Hepatocyte (in vitro differentiated cells): Measurements from ENCODE around the gene OSBPL5. TPM values are rescaled to one million over a fixed set of nuclear protein-coding genes. Genes with fewer than 3 reads are reported as not detected.

Experiments used
- DNase-seq: peaks from one replicate; pipeline ENCODE4 v3.0.0-alpha.2; 2016; ENCODE audit warnings: low spot score
- H2AFZ ChIP-seq: fragments of 200-600 bp; sonication (generic); 2 replicates; pipeline ENCODE4 v1.6.0; 2016; ENCODE audit warnings: antibody characterized with exemption, mild to moderate bottlenecking
- H3K27ac ChIP-seq: fragments of 200-600 bp; sonication (generic); 2 replicates; pipeline ENCODE4 v1.5.1; 2016; ENCODE audit warnings: mild to moderate bottlenecking
- H3K27me3 ChIP-seq: fragments of 200-600 bp; sonication (generic); 2 replicates; pipeline ENCODE4 v1.6.1; 2016
- H3K36me3 ChIP-seq: fragments of 200-600 bp; sonication (generic); replicated peaks from 2 replicates; pipeline ENCODE4 v1.5.1; 2016; ENCODE audit warnings: low read depth; ENCODE audit not compliant: insufficient read depth
- H3K4me1 ChIP-seq: fragments of 200-600 bp; sonication (generic); 2 replicates; pipeline ENCODE4 v1.5.1; 2016; ENCODE audit warnings: mild to moderate bottlenecking, moderate library complexity; ENCODE audit not compliant: insufficient read depth
- H3K4me2 ChIP-seq: fragments of 200-600 bp; sonication (generic); 2 replicates; pipeline ENCODE4 v1.6.0; 2016
- H3K4me3 ChIP-seq: fragments of 200-600 bp; sonication (generic); 2 replicates; pipeline ENCODE4 v1.5.1; 2016; ENCODE audit warnings: mild to moderate bottlenecking
- H3K79me2 ChIP-seq: fragments of 200-600 bp; sonication (generic); 2 replicates; pipeline ENCODE4 v1.6.0; 2017; ENCODE audit warnings: mild to moderate bottlenecking
- H3K9me2 ChIP-seq: fragments of 200-600 bp; sonication (generic); replicated peaks from 2 replicates; pipeline ENCODE4 v1.6.0; 2017; ENCODE audit warnings: mild to moderate bottlenecking; ENCODE audit not compliant: insufficient read depth
- H3K9me3 ChIP-seq: fragments of 200-600 bp; sonication (generic); 2 replicates; pipeline ENCODE4 v1.5.1; 2016; ENCODE audit warnings: low read depth, mild to moderate bottlenecking
- H4K20me1 ChIP-seq: fragments of 200-600 bp; sonication (generic); 2 replicates; pipeline ENCODE4 v1.6.0; 2016; ENCODE audit warnings: mild to moderate bottlenecking; ENCODE audit not compliant: insufficient read depth, poor library complexity, severe bottlenecking
- EZH2 ChIP-seq: fragments of 200-600 bp; sonication (generic); IDR thresholded peaks from 2 replicates; pipeline ENCODE4 v1.6.1; 2016; ENCODE audit warnings: antibody characterized with exemption, mild to moderate bottlenecking, borderline replicate concordance
- EZH2phosphoT487 ChIP-seq: fragments of 200-600 bp; sonication (generic); IDR thresholded peaks from one replicate; pipeline ENCODE4 v1.6.1; 2018; ENCODE audit warnings: antibody characterized with exemption, mild to moderate bottlenecking, low read depth, moderate library complexity; ENCODE audit not compliant: unreplicated experiment, severe bottlenecking
- WGBS: methylation state at CpG from one replicate; pipeline ENCODE4 v1.1.6; 2016; ENCODE audit warnings: low lambda C conversion rate; ENCODE audit errors: missing lambda C conversion rate; 5-methylcytosine and 5-hydroxymethylcytosine counted together
- polyA plus RNA-seq: library from polyadenylated mRNA; unstranded; fragments of >200 nt; fragmentation: Nextera tagmentation; extraction: Ambion mirVana; gene quantifications from 2 replicates; pipeline ENCODE4 v1.2.1, GENCODE V29; 2016
- total RNA-seq: library from RNA; depleted of rRNA; stranded (reverse); fragments of >200 nt; gene quantifications from 2 replicates; pipeline ENCODE4 v1.2.3, GENCODE V29; 2014
- TF ChIP-seq, protein P1 (sequence below): fragments of 200-600 bp; sonication (generic); IDR thresholded peaks from 2 replicates; pipeline ENCODE4 v1.5.1; 2016; ENCODE audit warnings: antibody characterized with exemption, mild to moderate bottlenecking; ENCODE audit not compliant: poor library complexity

The OSBPL5 gene
- total and polyA plus RNA-seq, 2 experiments from 2014 or later: 9.0 to 12.5 TPM

DNA sequence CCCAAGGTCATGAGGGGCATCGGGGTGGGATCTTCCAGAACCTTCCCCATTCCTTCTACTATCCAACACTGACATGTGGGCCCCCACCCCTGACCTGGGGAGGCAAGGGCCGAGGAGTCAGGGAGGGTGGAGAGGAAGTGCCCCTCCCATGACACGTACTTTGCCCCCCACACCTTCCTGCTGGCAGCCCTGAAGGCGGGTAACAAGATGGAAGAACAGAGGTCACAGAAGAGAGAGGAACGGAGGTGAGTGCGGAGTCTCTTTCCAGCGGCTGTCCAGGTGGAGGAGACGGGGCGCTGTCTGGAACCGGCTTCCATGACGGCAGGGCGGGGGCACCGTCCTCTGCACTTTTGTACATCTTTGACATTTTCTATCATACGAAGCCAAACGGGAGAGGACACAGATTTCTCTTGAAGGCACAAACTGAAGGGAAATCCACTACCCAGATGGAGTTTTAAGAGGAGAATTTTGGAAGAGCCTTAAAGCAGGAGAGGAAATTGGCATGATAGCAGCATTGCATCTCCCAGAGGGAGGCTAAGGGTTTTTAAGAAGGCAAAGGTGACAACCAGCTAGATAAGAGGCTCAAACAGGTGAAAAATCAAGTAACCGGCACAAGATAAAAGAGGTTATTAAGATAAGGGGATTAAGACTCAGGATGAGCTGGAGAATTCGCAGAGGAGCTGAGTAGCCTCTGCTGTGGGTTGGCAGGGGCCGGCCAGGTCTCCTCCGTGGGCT, 16.7 kb downstream of the OSBPL5 start:
- H3K27me3 ChIP-seq: peaks cover 12% of the 10 kb centered on the region
- peaks cover 3% of the 10 kb centered on the region for H3K79me2 ChIP-seq
- TF ChIP-seq, protein P1, sequence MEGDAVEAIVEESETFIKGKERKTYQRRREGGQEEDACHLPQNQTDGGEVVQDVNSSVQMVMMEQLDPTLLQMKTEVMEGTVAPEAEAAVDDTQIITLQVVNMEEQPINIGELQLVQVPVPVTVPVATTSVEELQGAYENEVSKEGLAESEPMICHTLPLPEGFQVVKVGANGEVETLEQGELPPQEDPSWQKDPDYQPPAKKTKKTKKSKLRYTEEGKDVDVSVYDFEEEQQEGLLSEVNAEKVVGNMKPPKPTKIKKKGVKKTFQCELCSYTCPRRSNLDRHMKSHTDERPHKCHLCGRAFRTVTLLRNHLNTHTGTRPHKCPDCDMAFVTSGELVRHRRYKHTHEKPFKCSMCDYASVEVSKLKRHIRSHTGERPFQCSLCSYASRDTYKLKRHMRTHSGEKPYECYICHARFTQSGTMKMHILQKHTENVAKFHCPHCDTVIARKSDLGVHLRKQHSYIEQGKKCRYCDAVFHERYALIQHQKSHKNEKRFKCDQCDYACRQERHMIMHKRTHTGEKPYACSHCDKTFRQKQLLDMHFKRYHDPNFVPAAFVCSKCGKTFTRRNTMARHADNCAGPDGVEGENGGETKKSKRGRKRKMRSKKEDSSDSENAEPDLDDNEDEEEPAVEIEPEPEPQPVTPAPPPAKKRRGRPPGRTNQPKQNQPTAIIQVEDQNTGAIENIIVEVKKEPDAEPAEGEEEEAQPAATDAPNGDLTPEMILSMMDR: no peak
- TF ChIP-seq EZH2phosphoT487 (no peak), EZH2 (no peak)
- H3K4me2 ChIP-seq: peak overlapping the region; percentile 5
- WGBS: 70% methylated on average over 19 of the region's 19 CpGs
- peaks cover 19% of the 10 kb centered on the region for H3K4me1 ChIP-seq
- H3K4me3 ChIP-seq: no peak overlapping the region
- DNase-seq: no peak
- H3K9me3 ChIP-seq: no peaks in the 10 kb centered on the region
- no peaks in the 10 kb centered on the region for H3K36me3 ChIP-seq
- H3K27ac ChIP-seq: no peak overlapping the region
- H4K20me1 ChIP-seq: peaks cover 19% of the 10 kb centered on the region
- H2AFZ ChIP-seq: no peak overlapping the region
- H3K9me2 ChIP-seq: no peaks in the 10 kb centered on the region

- Histone ChIP-seq H2AFZ (no peak overlapping the region), H3K4me2 (no peak overlapping the region), H3K79me2 (peaks cover 3% of the 10 kb centered on the region), H3K9me3 (no peaks in the 10 kb centered on the region), H3K27me3 (peaks cover 12% of the 10 kb centered on the region), H3K36me3 (no peaks in the 10 kb centered on the region), H3K4me1 (peaks cover 13% of the 10 kb centered on the region), H4K20me1 (peaks cover 19% of the 10 kb centered on the region), H3K4me3 (no peak overlapping the region), H3K27ac (no peak overlapping the region), H3K9me2 (no peaks in the 10 kb centered on the region)
- no peak for DNase-seq
- 96% methylated on average over 13 of the region's 21 CpGs for WGBS
- TF ChIP-seq EZH2 (no peak), EZH2phosphoT487 (no peak)
- TF ChIP-seq, protein P1: no peak
Measured at GRCh38 chr11:3147626-3148025, 17.5 kb downstream of the OSBPL5 start.

DNA sequence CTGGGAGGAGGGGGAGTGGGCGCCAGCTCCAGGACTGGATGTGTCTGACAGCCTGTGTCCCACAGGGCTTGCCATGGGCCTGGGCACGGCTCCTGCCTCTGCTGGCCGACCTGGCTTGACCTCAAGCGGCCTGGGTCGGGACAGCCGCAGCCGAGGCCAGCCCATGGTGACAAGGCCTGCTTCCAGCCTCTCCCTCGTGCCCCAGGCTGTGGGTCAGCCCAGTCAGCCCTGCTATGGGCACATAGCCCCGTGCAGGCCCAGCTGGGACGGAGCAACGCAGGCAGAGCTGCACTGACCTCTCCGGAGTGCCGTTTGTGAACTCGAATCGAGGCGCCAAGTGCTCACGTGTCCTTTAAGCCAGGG, 17.9 kb downstream of the OSBPL5 start:
- H3K9me3 ChIP-seq: no peaks in the 10 kb centered on the region
- no peak overlapping the region for H3K4me3 ChIP-seq
- no peak overlapping the region for H2AFZ ChIP-seq
- no peak for DNase-seq
- H3K27ac ChIP-seq: no peak overlapping the region
- TF ChIP-seq EZH2: no peak
- TF ChIP-seq, protein P1: no peak
- TF ChIP-seq EZH2phosphoT487: no peak
- no peaks in the 10 kb centered on the region for H3K36me3 ChIP-seq
- H3K4me1 ChIP-seq: peaks cover 13% of the 10 kb centered on the region
- H3K27me3 ChIP-seq: peaks cover 12% of the 10 kb centered on the region
- peaks cover 3% of the 10 kb centered on the region for H3K79me2 ChIP-seq
- WGBS: 86% methylated on average over 17 of the region's 17 CpGs
- H3K9me2 ChIP-seq: no peaks in the 10 kb centered on the region
- H3K4me2 ChIP-seq: no peak overlapping the region
- H4K20me1 ChIP-seq: peaks cover 19% of the 10 kb centered on the region
